ENCODE measurements around the gene P2RX6. TPM values are rescaled to one million over a fixed set of nuclear protein-coding genes. Genes with fewer than 3 reads are reported as not detected.

The P2RX6 gene
- polyA plus RNA-seq, 1 of the 3 experiments (the other 2 are of a cell fraction), result 7.1 TPM

DNA sequence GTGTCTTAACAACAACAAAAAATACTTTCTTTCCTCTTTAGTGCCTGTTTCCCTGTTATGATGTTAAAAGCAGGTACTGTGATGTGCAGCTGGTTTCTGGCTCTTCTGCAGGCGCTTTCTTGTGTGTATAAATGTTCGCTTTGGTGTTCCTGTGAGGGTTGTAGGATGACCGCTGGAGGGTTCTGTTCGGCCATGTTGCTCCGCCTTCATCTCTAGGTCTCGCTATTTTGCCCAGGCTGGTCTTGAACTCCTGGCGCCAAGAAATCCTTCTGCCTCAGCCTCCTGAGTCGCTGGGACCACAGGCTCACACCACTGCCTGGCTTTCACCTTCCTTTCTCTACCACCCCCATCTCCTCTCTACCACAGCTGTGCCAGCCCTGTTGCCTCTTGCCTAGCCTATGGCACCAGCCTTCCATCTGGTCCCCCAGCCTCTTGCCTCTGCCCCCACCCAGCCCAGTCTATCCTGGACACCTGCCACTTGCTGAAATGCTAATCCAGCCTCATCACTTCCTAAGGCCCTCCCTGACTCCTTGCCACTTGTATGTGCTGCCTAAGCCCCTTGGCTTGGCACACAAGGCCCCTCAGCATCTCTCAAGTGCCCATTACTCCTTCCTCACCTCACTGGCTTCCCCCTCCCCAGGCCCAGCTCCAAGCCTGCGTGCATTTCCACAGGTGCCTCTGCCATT lies 36.3 kb downstream of the P2RX6 start:
- Histone ChIP-seq H3K4me3 (ENCODE audit: low read depth in 2 of 2, low read length in 1 of 2) (no peak overlapping the region), H4K20me1 (ENCODE audit: insufficient read depth) (no peaks in the 10 kb centered on the region), H2AFZ (ENCODE audit: low read depth) (no peak overlapping the region), H3K9ac (no peak overlapping the region), H3F3A (replicated peaks; ENCODE audit: insufficient read depth) (no peaks in the 10 kb centered on the region), H3K9me3 (no peaks in the 10 kb centered on the region), H3K36me3 (replicated peaks in 1 of 2; ENCODE audit: control insufficient read depth in 1 of 2, insufficient read depth in 2 of 2, low read length in 1 of 2) (no peaks in the 10 kb centered on the region), H3K27me3 (ENCODE audit: insufficient read depth) (no peaks in the 10 kb centered on the region), H3K4me1 (ENCODE audit: control insufficient read depth in 1 of 2, insufficient read depth in 2 of 2, low read depth in 1 of 2, low read length in 1 of 2) (peaks cover 0 to 12% of the 10 kb centered on the region in 2 experiments; a peak in 1 of 4 replicates), H3K79me2 (ENCODE audit: insufficient read depth) (no peaks in the 10 kb centered on the region), H3K27ac (ENCODE audit: low read depth in 2 of 2, low read length in 1 of 2) (no peak overlapping the region), H3K4me2 (no peak overlapping the region), H3K9me2 (no peaks in the 10 kb centered on the region)
- TF ChIP-seq EP300 (IDR thresholded peaks at IDR 0.05; ENCODE audit: borderline replicate concordance in 1 of 2, low read depth in 1 of 2, low read length in 1 of 2), result no peak
- TF ChIP-seq NRF1 (IDR thresholded peaks at IDR 0.05; ENCODE audit: low read depth, low read length), result no peak
- TF ChIP-seq JUND (IDR thresholded peaks at IDR 0.05), result no peak
- no peak for TF ChIP-seq GABPA (IDR thresholded peaks at IDR 0.05; ENCODE audit: low read depth)
- no peak for TF ChIP-seq TCF12 (IDR thresholded peaks at IDR 0.05)
- TF ChIP-seq, protein P1, sequence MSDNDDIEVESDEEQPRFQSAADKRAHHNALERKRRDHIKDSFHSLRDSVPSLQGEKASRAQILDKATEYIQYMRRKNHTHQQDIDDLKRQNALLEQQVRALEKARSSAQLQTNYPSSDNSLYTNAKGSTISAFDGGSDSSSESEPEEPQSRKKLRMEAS (IDR thresholded peaks at IDR 0.05; ENCODE audit: low read depth), result no peak
- no peak for TF ChIP-seq EZH2phosphoT487 (IDR thresholded peaks at IDR 0.05; ENCODE audit: borderline replicate concordance, low read depth)
- TF ChIP-seq RCOR1 (IDR thresholded peaks at IDR 0.05; ENCODE audit: low read length), result no peak
- no peak for TF ChIP-seq FOXM1 (IDR thresholded peaks at IDR 0.05; ENCODE audit: low read depth)
- TF ChIP-seq YY1 (IDR thresholded peaks at IDR 0.05; ENCODE audit: low read depth), result no peak
- no peak for TF ChIP-seq TEAD4 (IDR thresholded peaks at IDR 0.05; ENCODE audit: borderline replicate concordance, insufficient read depth)
- TF ChIP-seq, protein P2, sequence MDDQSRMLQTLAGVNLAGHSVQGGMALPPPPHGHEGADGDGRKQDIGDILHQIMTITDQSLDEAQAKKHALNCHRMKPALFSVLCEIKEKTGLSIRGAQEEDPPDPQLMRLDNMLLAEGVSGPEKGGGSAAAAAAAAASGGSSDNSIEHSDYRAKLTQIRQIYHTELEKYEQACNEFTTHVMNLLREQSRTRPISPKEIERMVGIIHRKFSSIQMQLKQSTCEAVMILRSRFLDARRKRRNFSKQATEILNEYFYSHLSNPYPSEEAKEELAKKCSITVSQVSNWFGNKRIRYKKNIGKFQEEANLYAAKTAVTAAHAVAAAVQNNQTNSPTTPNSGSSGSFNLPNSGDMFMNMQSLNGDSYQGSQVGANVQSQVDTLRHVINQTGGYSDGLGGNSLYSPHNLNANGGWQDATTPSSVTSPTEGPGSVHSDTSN (IDR thresholded peaks at IDR 0.05), result no peak
- TF ChIP-seq MEF2A (IDR thresholded peaks at IDR 0.05; ENCODE audit: borderline replicate concordance, low read depth), result no peak
- TF ChIP-seq SIN3A (IDR thresholded peaks at IDR 0.05; ENCODE audit: borderline replicate concordance, low read depth, low read length), result no peak
- TF ChIP-seq MXI1 (IDR thresholded peaks at IDR 0.05; ENCODE audit: low read depth, low read length), result no peak
- TF ChIP-seq RFX5 (IDR thresholded peaks at IDR 0.05; ENCODE audit: low read length), result no peak
- TF ChIP-seq NFIC (IDR thresholded peaks at IDR 0.05; ENCODE audit: borderline replicate concordance), result no peak
- ChIA-PET CTCF (no interaction called here), POLR2A (no interaction called here)
- DNase-seq, result no peak
- WGBS (ENCODE audit: low lambda C conversion rate), result 91% methylated on average over 9 of the region's 9 CpGs

DNA sequence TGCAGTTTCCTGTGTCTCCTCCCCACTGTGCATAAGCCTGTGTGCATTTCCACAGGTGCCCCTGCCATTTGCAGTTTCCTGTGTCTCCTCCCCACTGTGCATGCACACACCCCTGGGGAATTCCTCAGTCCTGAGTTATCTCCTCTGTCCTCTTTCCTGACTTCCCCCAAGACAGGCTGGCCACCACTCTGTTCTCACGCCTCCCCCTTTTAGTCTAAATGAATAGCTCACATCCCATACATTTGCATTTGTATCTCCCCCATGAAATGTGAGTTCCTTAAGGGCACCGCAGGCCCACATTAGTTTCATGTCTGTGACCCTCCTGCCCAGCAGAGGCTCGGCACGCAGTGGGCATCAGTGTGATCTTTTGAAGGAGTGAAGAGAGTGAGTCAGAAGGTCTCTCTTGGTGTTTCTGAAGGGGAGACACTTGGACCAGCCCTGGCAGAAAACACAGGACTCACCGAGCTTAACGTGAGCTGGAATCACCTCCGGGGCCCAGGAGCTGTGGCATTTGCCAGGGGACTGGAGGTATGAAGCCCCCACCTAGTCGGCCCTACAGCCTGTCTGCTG lies 37.0 kb downstream of the P2RX6 start:
- WGBS (ENCODE audit: low lambda C conversion rate), result 74% methylated on average over 5 of the region's 8 CpGs
- no peak overlapping the region for H3K4me2 ChIP-seq
- no peaks in the 10 kb centered on the region for H3K79me2 ChIP-seq (ENCODE audit: insufficient read depth)
- H3K9ac ChIP-seq, result no peak overlapping the region
- H2AFZ ChIP-seq (ENCODE audit: low read depth), result no peak overlapping the region
- no peak overlapping the region for H3K4me3 ChIP-seq (ENCODE audit: low read depth in 2 of 2, low read length in 1 of 2)
- H3K4me1 ChIP-seq (ENCODE audit: control insufficient read depth in 1 of 2, insufficient read depth in 2 of 2, low read depth in 1 of 2, low read length in 1 of 2), result peaks cover 0 to 11% of the 10 kb centered on the region in 2 experiments; a peak in 1 of 4 replicates
- H3K27me3 ChIP-seq (ENCODE audit: insufficient read depth), result no peaks in the 10 kb centered on the region
- H3K36me3 ChIP-seq (replicated peaks in 1 of 2; ENCODE audit: control insufficient read depth in 1 of 2, insufficient read depth in 2 of 2, low read length in 1 of 2), result no peaks in the 10 kb centered on the region
- H3K9me3 ChIP-seq, result no peaks in the 10 kb centered on the region
- no peak overlapping the region for H3K27ac ChIP-seq (ENCODE audit: low read depth in 2 of 2, low read length in 1 of 2)
- no peaks in the 10 kb centered on the region for H3K9me2 ChIP-seq
- POLR2A ChIA-PET, result no interaction called here
- no peaks in the 10 kb centered on the region for H4K20me1 ChIP-seq (ENCODE audit: insufficient read depth)
- CTCF ChIA-PET, result interaction anchor here (0.8 to 1.4 kb wide), 2 partner anchors 12 to 21 kb away, joined by 3 to 4 read pairs; no protein-coding TSS in a partner anchor
- DNase-seq, result no peak
- H3F3A ChIP-seq (replicated peaks; ENCODE audit: insufficient read depth), result no peaks in the 10 kb centered on the region
- TF ChIP-seq RXRA (IDR thresholded peaks at IDR 0.05; ENCODE audit: borderline replicate concordance, low read depth) (no peak), NRF1 (IDR thresholded peaks at IDR 0.05; ENCODE audit: low read depth, low read length) (no peak), MXI1 (IDR thresholded peaks at IDR 0.05; ENCODE audit: low read depth, low read length) (no peak), GATA2 (CRISPR knock-in tag; IDR thresholded peaks at IDR 0.05) (no peak), MEF2A (IDR thresholded peaks at IDR 0.05; ENCODE audit: borderline replicate concordance, low read depth) (no peak), SMC3 (IDR thresholded peaks at IDR 0.05; ENCODE audit: low read depth, low read length) (no peak), ELF1 (IDR thresholded peaks at IDR 0.05) (no peak), RFX5 (IDR thresholded peaks at IDR 0.05; ENCODE audit: low read length) (no peak), FOXM1 (IDR thresholded peaks at IDR 0.05; ENCODE audit: low read depth) (no peak), CHD2 (IDR thresholded peaks at IDR 0.05; ENCODE audit: low read length, partially characterized antibody) (no peak)
- TF ChIP-seq, protein P3, sequence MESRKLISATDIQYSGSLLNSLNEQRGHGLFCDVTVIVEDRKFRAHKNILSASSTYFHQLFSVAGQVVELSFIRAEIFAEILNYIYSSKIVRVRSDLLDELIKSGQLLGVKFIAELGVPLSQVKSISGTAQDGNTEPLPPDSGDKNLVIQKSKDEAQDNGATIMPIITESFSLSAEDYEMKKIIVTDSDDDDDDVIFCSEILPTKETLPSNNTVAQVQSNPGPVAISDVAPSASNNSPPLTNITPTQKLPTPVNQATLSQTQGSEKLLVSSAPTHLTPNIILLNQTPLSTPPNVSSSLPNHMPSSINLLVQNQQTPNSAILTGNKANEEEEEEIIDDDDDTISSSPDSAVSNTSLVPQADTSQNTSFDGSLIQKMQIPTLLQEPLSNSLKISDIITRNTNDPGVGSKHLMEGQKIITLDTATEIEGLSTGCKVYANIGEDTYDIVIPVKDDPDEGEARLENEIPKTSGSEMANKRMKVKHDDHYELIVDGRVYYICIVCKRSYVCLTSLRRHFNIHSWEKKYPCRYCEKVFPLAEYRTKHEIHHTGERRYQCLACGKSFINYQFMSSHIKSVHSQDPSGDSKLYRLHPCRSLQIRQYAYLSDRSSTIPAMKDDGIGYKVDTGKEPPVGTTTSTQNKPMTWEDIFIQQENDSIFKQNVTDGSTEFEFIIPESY (IDR thresholded peaks at IDR 0.05; ENCODE audit: borderline replicate concordance, low read depth), result no peak
- TF ChIP-seq, protein P4, sequence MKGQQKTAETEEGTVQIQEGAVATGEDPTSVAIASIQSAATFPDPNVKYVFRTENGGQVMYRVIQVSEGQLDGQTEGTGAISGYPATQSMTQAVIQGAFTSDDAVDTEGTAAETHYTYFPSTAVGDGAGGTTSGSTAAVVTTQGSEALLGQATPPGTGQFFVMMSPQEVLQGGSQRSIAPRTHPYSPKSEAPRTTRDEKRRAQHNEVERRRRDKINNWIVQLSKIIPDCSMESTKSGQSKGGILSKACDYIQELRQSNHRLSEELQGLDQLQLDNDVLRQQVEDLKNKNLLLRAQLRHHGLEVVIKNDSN (IDR thresholded peaks at IDR 0.05; ENCODE audit: borderline replicate concordance, low read depth), result no peak
- TF ChIP-seq, protein P1 (IDR thresholded peaks at IDR 0.05; ENCODE audit: low read depth), result no peak

Data from SK-N-SH (cell line).